ENCODE results near the gene TNFRSF1B.
A peak's percentile ranks its signal among the peaks of the same experiment; 100 is the strongest.

Gene TNFRSF1B

DNA sequence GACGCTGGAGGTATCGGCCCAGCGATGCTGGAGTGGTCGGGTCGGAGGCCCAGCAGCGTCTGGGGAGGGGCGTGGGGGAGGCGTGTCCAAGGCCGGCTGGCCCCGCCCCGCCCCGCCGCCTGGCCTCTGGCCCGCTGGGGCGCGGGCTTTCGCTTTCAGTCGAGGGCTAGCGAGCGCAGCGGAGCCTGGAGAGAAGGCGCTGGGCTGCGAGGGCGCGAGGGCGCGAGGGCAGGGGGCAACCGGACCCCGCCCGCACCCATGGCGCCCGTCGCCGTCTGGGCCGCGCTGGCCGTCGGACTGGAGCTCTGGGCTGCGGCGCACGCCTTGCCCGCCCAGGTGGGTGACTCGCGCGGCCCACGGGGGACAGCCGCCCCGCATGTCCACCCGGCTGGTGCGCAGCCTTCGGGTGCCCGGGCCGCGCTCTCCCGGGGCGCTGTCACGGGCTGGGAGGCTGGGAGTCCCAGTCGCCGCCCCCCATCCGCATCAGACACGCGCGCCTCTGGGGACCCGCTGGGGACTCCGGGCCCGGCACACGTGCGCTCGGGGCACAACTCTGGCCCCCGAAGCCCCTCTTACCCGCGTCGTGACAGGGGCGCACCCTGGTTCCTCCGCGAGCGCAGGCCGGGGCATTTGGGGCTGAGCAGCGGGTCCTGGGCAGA is at the start of gene TNFRSF1B:
TNFRSF1B (plus strand) TSS at position 158 of the 659 bp plus-strand sequence; CDS start at position 259, 101 bp downstream.
- peak; percentile 90 for DNase-seq

DNA sequence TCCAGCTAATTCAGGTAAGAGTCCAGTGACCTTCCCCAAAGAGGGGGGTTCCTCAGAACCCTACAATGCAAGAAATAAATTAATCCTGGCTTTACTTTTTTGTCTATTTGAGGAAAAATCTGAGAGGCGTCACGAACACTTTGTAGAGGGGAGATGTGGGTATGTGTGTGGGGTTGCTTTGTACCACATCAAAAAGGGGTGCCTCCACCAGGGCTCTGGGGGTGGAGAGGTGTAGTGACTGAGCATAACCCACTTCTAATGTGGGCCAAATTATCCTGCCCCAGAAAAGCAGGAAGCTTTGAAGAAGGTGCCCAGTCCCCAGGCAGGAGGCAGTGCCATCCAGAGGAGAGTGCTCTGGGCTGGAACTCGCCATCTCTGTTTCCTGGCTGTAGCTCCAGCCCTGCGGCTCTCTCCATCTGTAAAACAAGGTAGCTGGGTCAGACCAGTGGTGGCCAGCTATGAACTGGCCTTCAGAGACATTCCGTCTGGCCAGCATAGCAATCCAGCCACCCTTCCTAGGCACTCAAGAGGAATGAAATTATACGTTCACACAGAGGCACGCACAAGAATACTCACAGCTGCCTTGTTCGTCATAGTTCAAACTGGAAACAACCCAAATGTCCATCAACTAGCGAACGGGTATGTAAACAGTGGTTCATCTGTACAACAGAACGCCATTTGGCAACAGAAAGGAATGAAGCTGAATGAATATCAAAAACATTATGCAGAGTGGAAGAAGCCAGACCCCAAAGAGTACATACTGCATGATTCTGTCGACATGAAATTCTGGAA is 45.4 kb upstream of the TNFRSF1B start:
- no peak for DNase-seq

DNA sequence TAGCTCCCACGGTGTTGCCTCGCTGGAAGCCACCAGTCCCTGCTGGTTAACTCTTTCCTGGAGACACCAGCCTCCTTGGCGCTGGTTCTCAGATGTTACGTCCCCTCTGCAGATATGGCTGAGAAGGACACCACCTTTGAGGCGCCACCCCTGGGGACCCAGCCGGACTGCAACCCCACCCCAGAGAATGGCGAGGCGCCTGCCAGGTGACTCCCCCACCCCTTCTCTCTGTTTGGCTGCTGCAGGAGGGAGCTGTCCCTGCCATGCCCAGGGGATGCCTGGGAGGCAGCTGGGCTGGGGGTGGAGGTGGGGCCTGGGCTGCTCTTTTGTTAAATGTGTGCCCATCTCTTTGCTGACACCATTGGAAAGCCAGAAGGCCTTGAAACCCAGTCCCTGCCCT is 43.6 kb upstream of the TNFRSF1B start:
- no peak for DNase-seq

DNA sequence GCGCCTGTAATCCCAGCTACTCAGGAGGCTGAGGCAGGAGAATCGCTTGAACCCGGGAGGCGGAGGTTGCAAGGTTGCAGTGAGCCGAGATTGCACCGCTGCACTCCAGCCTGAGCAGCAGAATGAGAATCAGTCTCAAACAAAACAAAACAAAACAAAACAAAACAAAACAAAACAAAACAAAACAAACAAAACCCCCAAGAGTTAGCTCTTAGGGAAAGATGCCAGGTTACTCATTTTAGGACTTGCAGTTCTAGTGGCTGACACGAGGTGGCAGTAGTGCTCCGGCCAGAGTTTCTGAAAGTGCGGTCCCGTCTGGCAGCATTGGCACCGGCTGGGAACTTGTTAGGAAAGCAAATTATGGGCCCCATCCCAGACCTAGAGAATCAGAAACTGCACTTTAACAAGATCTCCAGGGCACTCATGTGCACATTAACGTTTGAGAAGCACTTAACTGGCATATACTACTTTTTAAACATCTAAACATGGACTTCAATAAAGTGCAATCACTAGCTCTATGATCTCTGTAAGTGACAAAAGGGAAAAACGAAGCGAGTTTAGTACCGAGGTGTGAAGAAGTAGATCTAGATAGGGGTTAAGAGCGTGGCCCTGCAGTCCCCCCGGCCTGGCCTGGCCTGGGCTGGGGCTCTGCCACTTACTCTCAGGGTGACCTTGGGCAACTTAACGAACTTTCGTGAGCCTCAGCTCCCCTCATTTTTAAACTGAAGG is 41.9 kb upstream of the TNFRSF1B start:
- peak; percentile 83 for DNase-seq

DNA sequence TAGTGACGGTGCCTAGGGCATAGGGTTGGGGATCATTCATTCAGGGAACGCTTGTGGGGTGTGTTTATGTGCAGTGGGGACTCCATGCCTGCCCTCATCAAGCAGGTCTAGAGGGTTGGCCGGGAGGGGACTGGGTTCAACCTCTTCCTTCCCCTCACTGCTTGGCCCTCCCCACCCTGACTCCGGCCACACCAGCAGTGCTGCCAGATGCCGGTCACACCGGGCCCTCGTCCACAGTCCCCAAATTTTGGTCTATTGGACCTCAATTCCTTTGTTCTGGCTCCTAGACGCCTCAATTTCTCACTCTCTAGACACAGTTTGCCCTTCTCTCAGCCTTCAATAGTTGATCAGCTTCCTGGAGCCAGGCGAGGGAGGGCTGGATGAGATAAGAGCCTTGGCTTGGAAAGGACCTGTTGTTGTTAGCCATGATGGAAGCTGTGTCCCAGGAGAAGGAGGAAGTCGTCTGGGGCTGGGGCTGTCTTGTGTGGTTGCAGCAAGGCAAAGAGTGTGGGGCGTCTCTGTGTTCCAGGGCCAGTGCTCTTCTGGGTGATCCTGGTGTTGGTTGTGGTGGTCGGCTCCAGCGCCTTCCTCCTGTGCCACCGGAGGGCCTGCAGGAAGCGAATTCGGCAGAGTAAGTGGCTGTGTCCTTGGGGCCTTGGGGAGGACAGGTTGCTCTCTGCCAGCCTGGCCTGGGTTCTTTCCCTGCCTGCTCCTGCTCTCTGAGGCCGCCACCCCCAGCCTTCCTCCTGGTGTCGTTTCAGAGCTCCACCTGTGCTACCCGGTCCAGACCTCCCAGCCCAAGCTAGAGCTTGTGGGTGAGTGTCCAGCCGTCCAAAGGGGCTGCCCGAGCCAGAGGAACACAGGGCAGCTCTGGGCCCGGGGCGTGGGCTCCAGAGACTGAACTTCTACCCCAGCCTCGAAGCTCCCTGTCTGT is 41.1 kb upstream of the TNFRSF1B start:
- no peak for DNase-seq

DNA sequence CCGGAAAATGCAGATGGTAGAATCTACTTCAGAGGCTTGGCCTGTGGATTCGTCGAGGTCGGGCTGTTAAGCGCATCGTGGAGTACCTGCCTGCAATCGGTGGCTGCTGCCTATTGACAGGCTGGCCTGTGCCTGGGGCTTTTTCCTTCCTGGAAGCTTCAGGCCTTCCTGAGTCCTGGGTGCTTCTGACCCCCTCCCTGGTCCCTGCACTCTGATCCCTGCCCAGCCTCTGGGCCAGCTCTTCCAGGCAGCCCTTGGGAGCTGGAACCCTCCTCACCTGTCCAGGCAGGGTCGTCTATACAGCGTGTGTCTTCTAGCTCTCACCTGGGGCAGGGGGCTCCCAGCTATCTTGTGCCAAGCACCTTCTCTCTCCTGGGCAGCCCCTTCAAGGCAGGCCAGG is 40.0 kb upstream of the TNFRSF1B start:
- no peak for DNase-seq

DNA sequence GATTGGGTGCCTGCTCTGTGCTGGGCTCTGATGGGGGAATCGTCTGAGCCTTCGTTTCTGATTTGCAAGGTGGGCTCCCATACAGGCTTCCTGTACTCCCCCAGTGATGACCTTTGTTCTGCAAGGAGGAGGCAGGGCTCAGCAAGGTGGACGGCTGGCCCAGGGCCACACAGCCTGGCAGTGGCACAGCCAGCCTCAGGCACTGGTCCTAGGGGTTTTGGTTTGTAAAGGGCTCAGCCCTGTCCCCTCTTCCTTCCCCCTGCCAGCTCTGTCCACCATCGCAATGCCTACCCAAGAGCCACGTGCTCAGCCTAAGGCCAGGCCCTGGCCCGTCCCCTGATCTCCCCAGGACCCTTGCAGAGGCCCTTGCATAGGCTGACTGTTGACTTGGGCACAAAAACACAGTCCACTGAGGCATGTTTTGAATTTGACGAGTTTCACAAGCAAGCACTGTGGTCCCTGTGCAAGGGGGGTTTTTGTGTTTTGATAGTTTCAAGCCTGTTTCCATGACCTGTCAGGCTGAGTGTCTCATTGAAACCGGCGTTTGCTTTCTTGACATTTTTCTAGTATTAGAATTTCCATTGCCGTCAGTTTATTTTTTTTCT is 39.5 kb upstream of the TNFRSF1B start:
- DNase-seq: no peak

DNA sequence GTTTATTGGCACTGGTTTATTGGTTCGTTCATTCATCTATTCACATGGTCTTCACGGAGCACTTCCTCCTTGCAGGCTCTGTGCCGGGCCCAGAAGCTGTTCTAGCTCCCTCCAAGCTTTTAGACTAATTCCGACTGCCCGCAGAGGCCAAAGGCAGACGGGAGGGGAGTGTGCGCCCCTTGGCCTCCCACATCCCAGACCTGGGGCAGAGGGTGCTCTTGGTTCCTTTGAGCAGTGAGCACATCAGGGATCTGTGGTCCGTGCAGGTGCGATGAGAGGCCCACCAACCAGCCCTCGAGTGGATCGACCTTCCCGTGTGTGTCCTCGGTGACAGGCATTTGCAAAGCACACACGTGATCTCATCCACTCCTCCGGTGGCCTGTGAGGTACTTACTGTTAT is 38.7 kb upstream of the TNFRSF1B start:
- DNase-seq: no peak

DNA sequence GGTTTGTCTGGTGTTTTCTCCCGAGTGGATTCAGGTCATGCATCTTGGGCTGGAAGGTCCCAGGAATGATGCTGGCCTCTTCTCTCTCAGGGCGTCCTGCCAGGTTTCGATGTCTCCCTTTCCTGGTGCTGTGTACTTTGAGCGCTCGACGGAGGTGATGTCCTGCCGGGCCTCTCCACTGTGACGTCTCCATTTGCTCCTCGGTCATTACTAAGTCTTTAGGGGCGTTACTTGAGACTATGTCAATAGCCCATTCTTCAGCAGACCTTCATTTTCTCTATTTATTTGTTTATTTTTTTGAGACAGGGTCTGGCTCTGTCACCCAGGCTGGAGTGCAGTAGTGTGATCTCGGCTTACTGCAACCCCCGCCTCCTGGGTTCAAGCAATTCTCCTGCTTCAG is 37.2 kb upstream of the TNFRSF1B start:
- no peak for DNase-seq

DNA sequence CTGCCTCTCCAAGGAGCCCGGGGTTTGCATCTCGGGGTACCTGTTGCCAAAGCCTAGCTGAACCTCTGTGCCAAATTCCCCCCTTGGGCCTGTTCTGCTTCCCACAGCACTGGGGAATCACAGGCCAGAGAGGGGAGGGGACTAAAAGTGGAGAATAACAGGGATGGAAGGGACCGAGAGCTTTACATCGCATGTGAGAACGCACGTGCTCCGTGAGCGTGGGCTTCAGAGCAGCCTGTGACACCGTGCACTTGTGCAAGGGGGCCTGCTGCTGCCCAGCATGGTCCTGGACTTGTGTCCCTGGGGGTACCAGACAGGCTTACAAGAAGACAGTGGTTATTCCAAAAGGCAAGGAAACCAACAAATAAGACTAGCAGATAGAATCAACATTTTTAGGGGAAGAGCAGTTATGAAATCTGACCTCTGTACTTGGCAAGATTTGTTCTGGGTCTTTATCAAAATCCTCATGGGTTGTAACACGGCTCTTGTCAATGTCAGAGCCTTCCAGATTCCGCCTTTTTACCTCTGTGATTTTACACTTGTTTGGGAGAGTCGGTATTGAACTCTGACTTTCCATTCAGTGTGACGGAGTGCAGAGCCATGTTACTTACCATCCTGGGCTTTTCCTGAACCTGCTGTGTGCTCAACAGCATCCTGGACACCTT is 36.2 kb upstream of the TNFRSF1B start:
- DNase-seq: no peak

DNA sequence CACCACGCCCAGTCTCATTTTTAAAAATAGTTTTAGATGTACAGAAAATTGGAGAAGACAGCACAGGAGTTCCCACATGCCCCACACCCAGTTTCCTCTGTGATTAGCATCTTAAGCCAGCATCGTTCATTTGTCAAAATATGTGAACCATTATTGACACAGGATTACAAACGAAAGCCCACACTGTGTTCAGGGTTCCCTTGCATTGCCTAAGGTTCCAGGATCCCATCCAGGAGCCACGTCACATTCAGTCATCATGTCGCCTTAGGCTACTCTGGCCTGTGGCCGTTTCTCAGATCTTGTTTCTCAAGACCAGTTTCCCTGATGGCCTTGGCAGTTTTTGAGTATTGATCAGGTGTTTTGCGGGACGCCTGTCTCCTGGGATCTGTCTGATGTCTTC is 34.7 kb upstream of the TNFRSF1B start:
- no peak for DNase-seq

DNA sequence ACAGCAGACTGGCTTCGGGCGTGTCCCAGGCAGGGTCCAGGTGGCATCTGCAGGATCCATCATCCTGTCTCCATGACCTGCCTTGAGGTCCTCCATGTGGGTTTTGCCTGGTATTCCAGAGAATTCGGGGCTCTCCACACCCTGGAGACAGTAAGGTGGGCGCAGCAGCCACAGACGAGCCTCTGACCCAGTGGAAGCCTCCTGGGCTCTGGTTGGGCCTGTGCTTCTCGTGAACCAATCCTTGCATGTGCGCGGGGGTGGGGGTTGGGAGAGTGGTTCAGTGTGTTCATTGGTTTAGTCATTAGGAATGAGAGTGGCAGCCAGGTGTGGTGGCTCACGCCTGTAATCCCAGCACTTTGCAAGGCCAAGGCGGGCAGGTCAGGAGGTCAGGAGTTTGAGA is 32.1 kb upstream of the TNFRSF1B start:
- no peak for DNase-seq

DNA sequence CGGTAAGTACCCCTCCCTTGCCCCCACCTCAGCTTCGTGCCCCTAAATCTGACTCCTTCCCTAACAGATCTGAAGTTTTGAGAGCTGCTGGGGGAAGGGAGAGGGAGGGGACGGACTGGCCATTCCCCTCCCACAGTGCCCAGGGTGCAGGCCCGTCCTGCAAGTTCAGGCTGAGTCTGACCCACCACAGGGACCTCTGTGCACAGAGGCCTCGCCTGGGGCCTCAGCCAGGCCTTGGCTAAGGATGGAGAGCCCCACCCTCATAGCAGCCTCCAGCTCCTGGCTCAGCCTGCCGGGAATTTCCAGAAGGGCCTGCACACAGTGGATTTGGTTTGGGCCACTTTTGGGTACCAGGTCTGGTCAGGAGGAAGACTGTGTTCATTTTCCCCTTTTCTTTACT is 31.2 kb upstream of the TNFRSF1B start:
- DNase-seq: no peak

DNA sequence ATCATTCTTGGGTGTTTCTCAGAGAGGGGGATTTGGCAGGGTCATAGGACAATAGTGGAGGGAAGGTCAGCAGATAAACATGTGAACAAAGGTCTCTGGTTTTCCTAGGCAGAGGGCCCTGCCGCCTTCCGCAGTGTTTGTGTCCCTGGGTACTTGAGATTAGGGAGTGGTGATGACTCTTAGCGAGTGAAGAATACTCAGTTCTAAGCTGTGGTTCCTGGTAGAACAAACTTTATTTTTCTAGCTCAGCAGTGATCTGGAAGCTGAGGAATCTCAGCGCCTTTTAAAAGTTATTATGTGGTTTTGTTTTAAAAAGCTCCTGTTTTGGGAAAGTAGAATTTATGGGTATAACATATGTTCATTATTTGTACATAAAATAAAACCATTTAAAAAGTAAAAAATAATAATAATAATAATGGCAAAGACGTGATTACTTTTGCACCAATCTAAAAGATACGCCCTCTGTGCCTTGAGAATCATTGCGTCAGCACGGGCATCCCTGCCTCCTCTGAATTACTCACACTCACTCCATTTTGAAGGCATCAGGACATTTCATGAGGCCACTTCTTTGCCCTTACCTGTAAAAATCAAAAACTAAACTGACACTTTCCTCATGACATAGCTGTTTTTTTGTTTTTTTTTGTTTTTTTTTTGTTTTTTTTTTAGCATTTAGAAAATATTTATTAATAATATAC is 29.7 kb upstream of the TNFRSF1B start:
- no peak for DNase-seq

DNA sequence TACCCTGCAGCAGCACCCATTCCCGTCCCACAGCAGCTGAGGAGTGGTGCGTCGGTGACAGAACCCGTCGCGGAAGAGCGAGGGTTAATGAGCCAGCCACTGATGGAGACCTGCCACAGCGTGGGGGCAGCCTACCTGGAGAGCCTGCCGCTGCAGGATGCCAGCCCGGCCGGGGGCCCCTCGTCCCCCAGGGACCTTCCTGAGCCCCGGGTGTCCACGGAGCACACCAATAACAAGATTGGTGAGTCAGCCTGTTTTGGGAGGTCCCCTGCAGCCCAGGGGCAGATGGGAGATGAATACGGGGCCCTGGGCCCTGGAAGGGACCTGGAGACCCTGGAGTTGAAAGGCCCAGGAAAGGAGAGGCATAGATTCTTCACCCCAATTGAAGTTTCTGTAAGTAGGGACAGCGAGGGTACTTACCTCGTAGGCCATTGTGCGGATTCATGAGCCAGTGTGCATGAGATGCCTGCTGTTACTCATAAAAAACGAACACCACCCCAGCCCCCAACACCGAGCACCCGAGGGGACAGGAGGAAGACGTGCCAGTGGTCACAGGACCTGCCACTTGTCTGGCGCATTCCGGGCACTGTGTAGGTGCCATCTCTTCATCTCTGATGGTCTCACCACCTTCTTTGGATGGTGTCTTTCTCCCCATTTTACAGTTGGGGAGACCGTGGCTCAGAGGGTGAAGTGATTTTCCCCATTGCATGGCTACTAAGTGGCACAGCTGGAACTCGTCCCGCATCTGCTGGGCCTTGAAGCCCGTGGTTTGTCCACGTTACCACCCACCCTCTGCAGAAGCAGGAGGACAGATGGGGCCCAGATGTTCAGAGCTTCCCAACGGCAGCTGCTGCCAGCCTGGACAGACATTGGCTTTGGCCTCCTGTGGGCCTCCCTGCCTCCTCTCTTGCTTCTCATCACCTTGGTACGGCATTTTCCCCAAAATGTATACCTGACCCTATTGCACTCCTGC is 28.3 kb upstream of the TNFRSF1B start:
- no peak for DNase-seq

DNA sequence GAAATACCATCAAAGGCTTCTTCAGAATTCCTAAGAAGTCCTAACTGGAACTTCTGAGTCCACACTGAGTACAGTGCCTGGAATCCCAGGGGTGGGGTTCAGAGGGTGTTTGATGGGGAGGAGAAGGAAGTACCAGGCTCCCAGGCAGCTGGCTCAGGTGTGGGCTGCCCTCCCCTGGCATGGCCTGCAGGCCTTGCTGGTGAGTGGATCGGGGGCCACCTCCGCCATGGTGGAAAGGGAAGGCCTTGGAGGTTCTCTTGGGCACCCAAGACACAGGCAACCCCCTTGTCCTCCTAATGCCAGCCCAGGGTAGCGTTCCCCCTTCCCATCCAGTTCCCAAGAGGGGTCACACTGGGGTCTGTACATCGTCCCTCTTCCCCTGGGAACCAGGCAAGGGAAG is 26.8 kb upstream of the TNFRSF1B start:
- DNase-seq: no peak

DNA sequence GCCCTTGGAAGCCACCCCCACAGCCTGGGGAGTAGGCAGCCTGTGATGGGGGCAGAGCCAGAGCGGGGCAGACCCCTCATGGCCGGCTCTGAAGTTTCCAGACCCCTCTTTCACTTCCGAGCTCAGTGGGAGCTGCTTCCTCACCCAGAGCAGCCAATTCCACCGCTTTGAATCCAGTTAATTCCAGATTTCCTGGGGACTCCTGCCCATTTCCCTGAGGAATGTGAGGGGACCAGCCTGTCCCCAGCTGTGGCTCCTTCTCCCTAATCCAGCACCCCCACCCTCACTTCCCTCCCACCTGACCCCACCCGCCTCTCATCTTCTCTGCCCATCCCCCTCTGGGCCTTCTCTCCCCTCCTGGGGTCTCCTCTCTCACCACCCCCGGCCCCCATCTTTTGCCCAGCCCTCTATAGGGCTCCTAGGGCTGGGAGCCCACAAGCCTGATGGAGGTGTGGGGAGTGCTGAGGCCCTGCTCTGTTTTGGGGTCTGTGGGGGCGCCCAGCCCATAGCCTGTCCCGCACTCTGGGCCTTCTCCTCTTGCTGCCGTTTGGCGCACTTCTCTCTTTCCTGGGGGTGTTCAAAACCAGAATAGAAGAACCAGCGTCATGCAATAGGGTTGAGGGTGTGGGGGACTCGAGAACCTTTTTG is 26.2 kb upstream of the TNFRSF1B start:
- no peak for DNase-seq

DNA sequence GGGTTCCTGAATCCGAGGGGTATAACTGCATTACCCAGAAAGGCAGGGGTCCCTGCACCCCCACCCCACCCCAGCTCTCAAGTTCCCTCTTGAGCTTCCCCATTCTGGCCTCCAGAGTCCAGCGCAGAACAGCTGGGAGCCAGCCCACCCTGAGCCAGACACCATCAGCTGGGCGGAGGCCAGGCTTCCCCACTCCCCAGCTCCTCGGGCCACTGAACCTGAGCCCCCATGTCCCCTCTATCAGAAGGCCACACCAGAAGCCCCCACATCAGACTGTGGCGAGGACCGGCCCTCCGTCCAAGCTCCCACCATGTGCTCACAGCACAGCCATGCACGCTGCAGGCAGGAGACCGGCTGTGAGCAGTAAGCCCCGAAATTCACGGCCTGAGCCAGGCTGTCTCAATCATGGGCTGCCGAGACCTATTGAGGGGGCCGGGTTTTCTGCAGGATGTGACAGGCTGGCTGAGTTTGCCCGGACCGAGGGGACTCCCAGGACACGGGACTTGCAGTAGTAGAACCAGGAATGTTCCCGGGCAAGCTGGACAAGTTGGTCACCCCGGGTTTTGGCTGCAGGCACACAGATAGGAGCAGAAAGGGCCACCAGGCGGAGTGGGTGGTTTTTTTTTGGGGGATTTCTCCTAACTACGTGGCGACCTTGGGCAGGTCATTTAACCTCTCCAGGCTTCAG is 25.5 kb upstream of the TNFRSF1B start:
- no peak for DNase-seq
